Hematopoietic multipotent progenitor cell (in vitro differentiated cells): Measurements from ENCODE around the gene MED19. TPM values are rescaled to one million over a fixed set of nuclear protein-coding genes. Genes with fewer than 3 reads are reported as not detected.
"Not testable (repeated sequence)": the region's sequence is repeated elsewhere in the genome, so short reads cannot be mapped to it uniquely, and the experiment has no call there.

ENCODE experiments used
- DNase-seq, 3 donors: peaks; one replicate each; pipeline ENCODE4 v3.0.0-alpha.2; 2011 to 2015; ENCODE audit warnings: low read depth in 2 of 3, low spot score in 2 of 3
- total RNA-seq: library from RNA; depleted of rRNA; stranded (reverse); fragments of >200 nt; gene quantifications from one replicate; pipeline ENCODE4 v1.2.3, GENCODE V29; 2012

Gene MED19
- total RNA-seq, 1 donor, result 21.5 TPM

DNA sequence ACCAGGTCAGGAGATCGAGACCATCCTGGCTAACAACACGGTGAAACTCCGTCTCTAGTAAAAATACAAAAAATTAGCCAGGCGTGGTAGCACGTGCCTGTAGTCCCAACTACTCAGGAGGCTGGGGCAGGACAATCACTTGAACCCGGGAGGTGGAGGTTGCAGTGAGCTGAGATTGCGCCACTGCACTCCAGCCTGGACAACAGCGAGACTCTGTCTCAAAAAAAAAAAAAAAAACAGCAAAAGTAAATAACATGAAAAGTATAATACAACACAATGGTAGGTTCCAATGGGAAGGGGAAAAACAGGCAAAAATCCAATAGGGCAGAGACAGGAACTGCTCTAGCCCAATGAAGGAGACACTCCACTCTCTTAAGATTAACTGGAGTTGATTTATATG, 6.6 kb downstream of the MED19 start:
- DNase-seq, result not testable (repeated sequence)

DNA sequence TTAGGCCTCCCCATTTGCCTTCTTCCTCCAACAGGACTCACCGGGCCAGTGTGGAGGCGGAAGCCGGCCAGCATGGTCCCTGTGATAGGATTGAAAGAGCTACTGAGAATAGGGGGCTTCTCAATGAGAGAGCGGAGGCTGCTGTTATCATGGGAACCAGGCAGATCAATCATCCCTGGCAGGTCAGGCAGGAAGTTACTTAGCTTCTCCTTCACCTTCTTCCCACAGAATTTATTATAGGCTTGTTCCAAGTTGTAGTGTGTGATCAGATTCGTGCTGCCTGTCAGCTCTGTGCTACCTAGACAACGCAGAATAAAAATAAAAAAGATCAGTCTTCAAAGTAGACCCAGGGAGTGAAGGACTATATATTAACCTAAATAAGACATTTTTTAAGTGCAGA, 7.1 kb downstream of the MED19 start:
- DNase-seq, result no peak

DNA sequence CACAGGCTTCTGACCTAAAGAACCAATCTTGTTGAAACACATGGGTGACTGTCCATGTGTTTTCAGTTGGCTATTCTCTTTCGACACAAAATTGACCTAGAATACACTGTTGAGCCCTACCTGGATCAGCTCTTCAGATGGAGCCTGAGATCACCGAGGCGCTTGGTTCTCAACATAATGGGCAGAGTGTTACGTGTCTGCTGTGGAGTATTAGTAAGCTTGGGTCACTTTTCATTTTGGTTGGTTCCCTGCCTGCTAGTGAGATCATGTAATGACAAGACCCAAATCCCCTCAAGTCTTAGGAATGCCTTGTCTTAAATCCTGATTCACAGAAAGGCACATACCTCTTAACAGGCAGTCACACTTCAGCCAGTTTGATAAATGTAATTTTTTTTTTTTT, 8.7 kb downstream of the MED19 start:
- no peak for DNase-seq

DNA sequence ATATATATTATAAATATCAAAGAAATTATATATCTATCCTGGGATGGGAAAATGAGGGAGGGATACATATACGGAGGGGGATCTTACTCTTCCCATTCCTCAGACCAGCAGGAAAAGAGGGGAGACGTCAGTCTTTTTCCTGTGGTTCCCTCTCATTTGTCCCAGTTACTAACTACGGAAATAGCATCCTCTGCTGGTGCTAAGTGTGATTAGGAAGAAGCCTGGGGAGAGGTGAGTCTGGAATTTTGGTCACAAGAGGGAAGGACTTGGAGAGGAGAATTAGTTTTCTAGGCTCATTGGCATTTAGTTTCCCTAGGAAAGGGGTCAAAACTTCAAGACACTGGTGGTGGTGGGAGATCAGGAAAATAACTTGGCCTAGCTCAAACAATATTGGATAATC, 11.6 kb downstream of the MED19 start:
- no peak for DNase-seq

GRCh38 chr11:57699813-57700212, 12.2 kb downstream of the MED19 start:
- no peak for DNase-seq

- no peak for DNase-seq
Measured at GRCh38 chr11:57698843-57699365, 13.1 kb downstream of the MED19 start.

DNA sequence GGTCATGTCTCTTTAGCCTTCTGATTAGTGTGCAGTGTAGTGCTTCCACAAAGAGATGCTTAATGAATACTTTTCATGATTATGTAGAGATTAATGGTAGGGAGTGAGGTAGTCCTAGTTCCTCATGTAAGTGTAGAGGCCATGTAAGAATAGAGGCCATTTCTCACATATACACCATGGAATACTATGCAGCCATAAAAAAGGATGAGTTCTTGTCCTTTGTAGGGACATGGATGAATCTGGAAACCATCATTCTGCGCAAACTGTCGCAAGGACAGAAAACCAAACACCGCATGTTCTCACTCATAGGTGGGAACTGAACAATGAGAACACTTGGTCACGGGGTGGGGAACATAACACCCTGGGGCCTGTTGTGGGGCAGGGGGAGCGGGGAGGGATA, 21.5 kb downstream of the MED19 start:
- not testable (repeated sequence) for DNase-seq

GRCh38 chr11:57681168-57681567, 30.8 kb downstream of the MED19 start:
- DNase-seq, result no peak

- DNase-seq, result no peak
Measured at GRCh38 chr11:57680552-57680874, 31.5 kb downstream of the MED19 start.

GRCh38 chr11:57679396-57679795, 32.6 kb downstream of the MED19 start:
- no peak for DNase-seq

DNA sequence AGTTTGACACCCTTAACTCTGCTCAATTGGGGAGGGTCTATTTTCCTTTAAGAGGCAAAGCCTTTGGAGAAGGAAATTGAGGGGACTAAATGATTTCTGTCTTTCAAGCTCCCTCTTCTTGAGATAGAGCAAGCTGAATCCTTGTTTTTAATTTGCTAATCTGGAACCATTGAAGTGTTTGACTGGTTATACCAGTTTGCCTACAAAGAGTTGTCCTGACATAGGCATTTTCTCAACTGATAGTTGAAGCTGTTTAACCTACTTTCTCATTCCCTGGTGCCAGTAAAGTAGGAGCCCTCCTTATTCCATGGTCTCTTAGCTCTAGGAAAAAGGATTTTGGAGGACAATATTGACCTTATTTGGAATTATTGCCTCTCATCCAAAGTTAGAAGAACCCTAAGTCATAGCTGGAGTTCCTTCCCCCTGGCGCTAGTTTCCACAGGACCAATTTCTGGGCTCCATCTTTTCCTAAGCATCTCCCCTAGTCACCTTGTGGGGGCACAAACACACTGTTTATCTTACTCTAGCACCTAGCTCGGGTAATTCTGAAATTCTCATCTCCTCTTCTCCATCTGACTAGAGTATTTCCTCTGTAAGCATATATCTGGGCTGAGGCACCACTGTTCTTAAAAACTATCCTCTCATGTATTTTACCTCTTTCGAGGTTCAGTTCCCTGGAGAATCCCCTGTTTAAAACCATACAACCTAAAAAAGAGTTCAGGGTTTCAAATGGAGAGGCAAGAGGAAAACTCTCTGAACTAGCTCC, 36.7 kb downstream of the MED19 start:
- no peak for DNase-seq

DNA sequence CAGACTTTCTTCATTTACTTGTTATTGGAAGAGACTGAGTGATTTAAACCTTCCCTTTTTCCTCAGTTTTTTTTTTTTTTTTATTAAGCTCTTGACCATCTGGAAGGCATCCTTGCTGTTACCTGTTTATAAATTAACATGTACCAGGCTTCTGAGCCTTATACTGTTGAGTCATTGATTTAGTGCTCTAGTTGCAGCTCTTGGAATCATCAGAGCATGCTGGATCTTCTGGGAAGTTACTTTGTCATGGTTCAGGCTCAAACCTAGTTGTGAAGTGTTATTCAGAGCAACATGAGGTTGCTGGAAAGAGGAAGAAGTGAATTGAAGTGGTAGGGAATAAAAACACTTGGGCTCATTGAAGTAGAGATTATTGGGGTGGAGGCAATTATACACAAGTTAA, 37.8 kb downstream of the MED19 start:
- DNase-seq, result no peak

- peak in 1 of 3 donors; percentile 53 for DNase-seq
Measured at GRCh38 chr11:57668434-57668782, 43.6 kb downstream of the MED19 start.

GRCh38 chr11:57667736-57668433, 44.1 kb downstream of the MED19 start, which contains the start of gene ZDHHC5:
Gene ZDHHC5, plus strand, starts transcription at chr11:57668114. Its CDS starts 4,977 bp downstream, at chr11:57673091.
- DNase-seq, result peak; percentile 99 to 100 (median 99)

GRCh38 chr11:57667117-57667735, 44.8 kb downstream of the MED19 start:
- peak in 2 of 3 donors; percentile 98 to 99 for DNase-seq

GRCh38 chr11:57663975-57664374, 48.0 kb downstream of the MED19 start:
- no peak for DNase-seq

DNA sequence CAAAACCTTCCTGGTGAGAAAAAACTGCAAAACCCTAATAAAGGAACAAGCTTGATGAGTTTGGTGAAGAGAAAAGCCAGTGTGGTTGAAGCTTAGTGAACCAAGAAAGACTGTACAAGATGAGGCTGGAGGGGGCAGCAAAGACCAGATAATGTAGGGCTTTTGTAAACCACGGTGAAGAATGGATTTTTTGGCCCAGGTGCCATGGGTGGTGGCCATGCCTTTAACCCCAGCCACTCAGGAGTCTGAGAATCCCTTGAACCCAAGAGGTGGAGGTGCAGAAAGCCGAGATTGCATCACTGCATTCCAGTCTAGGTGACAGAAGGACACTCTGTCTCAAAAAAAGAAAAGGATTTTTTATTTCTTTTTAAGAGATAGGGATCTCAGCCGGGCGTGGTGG, 49.1 kb downstream of the MED19 start:
- peak in 1 of 3 donors; percentile 60 for DNase-seq

GRCh38 chr11:57659669-57660068, 52.3 kb downstream of the MED19 start:
- DNase-seq, result no peak

DNA sequence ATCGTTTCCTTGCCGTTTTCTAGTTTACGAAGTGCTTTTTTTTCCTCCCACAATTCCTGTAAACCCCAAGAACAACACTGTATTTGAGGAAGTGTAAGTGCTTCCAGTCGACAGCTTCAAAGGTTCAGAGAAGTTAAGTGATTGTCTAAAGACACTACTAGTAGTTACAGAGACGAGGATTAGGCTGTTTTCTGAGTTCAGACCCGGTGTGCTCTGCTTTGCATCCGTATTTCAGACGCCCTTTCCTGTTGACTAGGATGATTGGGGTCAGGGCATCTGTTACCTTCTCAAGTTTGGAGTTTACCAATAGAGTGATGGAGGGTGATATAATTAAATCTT, 54.0 kb downstream of the MED19 start:
- peak in 1 of 3 donors; percentile 42 for DNase-seq

DNA sequence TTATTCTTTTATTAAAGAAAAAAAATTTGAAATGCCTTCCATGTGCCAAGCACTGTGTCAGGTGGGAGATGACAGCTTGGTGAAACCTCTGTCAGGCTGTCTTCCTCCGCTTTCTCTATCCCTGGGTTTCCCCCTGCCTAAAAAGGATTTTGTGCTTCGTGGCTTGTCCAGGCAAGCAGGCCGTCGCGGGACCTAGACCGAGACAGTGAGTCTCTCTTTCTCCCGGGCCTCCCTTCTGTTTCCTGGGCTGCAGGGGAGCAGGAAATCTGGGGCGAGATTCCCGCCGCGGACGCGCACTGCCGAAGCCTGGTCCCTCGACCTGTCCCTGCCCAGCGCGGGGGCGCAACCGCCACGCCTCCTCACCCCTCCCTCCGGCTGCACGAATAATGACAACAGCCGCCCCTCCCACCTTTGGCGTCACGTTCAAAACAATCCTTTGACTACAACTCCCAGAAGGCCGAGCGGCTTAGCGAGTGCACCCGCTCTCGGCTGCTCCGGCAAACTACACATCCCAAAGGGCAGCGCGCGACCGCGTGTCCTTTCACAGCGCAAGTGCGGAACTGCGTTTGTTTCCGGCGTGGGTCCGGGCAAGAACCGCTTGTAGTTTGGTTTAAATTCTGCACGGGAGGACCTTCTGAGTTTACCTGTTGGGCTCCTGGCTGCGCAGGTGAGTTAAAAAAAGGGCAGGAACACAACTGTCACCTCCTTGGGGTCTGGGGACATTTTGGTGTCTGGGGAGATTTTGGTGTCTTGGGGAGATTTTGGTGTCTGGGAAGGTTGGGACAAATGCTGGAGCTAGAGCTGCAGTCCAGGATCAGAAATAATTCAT, 54.6 kb downstream of the MED19 start, which contains the start of gene CLP1:
Gene CLP1, plus strand, starts transcription at position 569 of the 829 bp plus-strand sequence. CDS start 1,715 bp downstream, outside the sequence.
- peak; percentile 95 to 99 (median 99) for DNase-seq

DNA sequence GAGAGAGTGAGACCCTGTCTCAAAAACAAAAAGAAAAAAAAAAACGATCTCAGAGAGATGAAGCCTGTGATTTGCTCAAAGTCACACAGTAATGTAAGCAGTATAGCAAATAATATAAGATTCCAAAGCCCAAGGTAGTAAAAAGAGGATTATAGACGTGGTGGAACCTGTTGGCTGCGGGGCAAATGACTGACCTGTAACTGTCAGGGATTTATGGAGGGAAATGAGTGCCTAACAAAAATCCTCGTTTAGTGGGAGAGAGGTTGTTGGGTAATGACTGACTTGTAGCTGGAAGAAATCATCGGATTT, 55.2 kb downstream of the MED19 start:
- no peak for DNase-seq
